ENCODE measurements around the gene GAB3. TPM values are rescaled to one million over a fixed set of nuclear protein-coding genes. Genes with fewer than 3 reads are reported as not detected.
"Not testable (repeated sequence)": the region's sequence is repeated elsewhere in the genome, so short reads cannot be mapped to it uniquely, and the experiment has no call there.

The GAB3 gene
- total and polyA plus RNA-seq, 2 of the 4 experiments (the other 2 are of a cell fraction), result 2.2 to 3.7 TPM

DNA sequence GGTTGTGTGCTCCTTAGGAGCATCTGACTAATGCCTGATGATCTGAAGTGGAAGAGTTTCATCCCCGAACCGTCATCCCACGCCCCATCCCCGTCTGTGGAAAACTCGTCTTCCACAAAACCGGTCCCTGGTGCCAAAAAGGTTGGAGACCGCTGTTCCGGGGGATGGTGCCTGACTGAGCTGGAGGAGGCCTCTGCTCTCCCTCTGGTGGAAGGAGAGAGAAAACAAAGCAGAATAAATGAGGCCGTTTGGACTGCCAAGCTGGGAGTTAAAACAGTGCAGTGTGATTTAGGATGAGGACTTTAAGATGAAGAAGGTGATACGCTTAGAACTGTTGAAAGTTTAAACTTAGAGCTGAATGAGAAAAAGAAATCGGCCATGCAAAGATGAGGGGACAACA is 117.2 kb downstream of the GAB3 start:
- H3K18ac ChIP-seq (ENCODE audit: low read depth, low read length); intact Hi-C loops (cut with micrococcal nuclease); H2AFZ ChIP-seq (replicated peaks; ENCODE audit: low read length, poor library complexity); H4K5ac ChIP-seq (ENCODE audit: low read depth, low read length); H3K36me3 ChIP-seq (ENCODE audit: control insufficient read depth, insufficient read depth, low read length); POLR2A ChIA-PET (ENCODE audit: unreplicated experiment); H3K9me1 ChIP-seq (ENCODE audit: insufficient read depth, low read length); H3K4me1 ChIP-seq (ENCODE audit: control insufficient read depth, insufficient read depth, low read length); H3K56ac ChIP-seq (ENCODE audit: extremely low read depth, insufficient read depth, low read length); H2BK15ac ChIP-seq (ENCODE audit: low read depth, low read length); H4K91ac ChIP-seq (ENCODE audit: insufficient read depth, low read depth, low read length); dilution Hi-C loops (cut with HindIII; ENCODE audit: low sequenced_read_pairs, unreplicated experiment); H3K9ac ChIP-seq (ENCODE audit: low read depth, low read length); in situ Hi-C loops (cut with MboI; ENCODE audit: low sequenced_read_pairs); H3K23ac ChIP-seq (ENCODE audit: low read depth, low read length); H2BK5ac ChIP-seq (ENCODE audit: low read depth, low read length, poor library complexity, severe bottlenecking); H3K4me2 ChIP-seq (ENCODE audit: low read depth, low read length); H4K20me1 ChIP-seq (ENCODE audit: insufficient read depth, low read length); CTCF ChIA-PET; H2BK20ac ChIP-seq (ENCODE audit: low read depth, low read length); H3K27me3 ChIP-seq (ENCODE audit: control insufficient read depth, insufficient read depth, low read length); H3K4me3 ChIP-seq (ENCODE audit: insufficient read depth, low read depth, low read length); H2BK120ac ChIP-seq (ENCODE audit: low read depth, low read length); H2AK5ac ChIP-seq (ENCODE audit: low read depth, low read length); BruUV-seq (replicated peaks); H2AK9ac ChIP-seq (replicated peaks; ENCODE audit: low read depth, low read length, poor library complexity); H3K79me1 ChIP-seq (ENCODE audit: low read depth in 1 of 2, low read length in 2 of 2); H4K8ac ChIP-seq (ENCODE audit: low read depth in 2 of 2, low read length in 2 of 2); DNase-seq; H3K4ac ChIP-seq (ENCODE audit: low read depth, low read length); H3K9me3 ChIP-seq (ENCODE audit: control insufficient read depth, insufficient read depth, low read length); H3K27ac ChIP-seq (ENCODE audit: insufficient read depth, low read length); H3K14ac ChIP-seq (replicated peaks; ENCODE audit: low read depth, low read length): not testable (repeated sequence)
- no CpG with 5 or more reads among the region's 11 CpGs for WGBS, 2 experiments (ENCODE audit: extremely low coverage in 2 of 2, insufficient read length in 1 of 2)
- 0 out of 2 replicates have a peak, but pooled peaks have one; percentile 48 for ATAC-seq (ENCODE audit: low read depth)

DNA sequence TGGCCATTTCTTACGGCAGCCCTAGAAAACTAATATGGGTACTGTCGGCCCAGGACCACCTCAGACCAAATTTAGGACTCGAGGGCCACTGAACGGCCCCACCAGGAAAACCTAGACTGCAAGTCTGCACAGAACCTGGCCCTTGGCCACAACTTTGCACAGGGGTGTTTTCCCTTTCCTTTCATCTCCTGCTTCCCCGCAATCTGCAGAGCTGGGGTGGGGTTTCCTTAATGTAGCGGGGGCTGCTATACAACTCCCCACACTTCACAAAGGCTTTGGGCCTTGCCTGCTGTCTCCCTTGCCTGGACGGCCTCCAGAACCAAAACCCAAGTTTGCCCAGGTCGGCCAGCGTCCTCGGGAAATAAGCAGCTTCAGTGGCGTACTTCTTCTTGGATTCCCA is 119.9 kb downstream of the GAB3 start:
- H3K36me3 ChIP-seq (ENCODE audit: control insufficient read depth, insufficient read depth, low read length); H3K14ac ChIP-seq (replicated peaks; ENCODE audit: low read depth, low read length); DNase-seq; H3K18ac ChIP-seq (ENCODE audit: low read depth, low read length); H2BK120ac ChIP-seq (ENCODE audit: low read depth, low read length); H4K8ac ChIP-seq (ENCODE audit: low read depth in 2 of 2, low read length in 2 of 2); H2AFZ ChIP-seq (replicated peaks; ENCODE audit: low read length, poor library complexity); H2BK5ac ChIP-seq (ENCODE audit: low read depth, low read length, poor library complexity, severe bottlenecking); H2AK5ac ChIP-seq (ENCODE audit: low read depth, low read length); H2BK15ac ChIP-seq (ENCODE audit: low read depth, low read length); intact Hi-C loops (cut with micrococcal nuclease); dilution Hi-C loops (cut with HindIII; ENCODE audit: low sequenced_read_pairs, unreplicated experiment); H4K5ac ChIP-seq (ENCODE audit: low read depth, low read length); H3K23ac ChIP-seq (ENCODE audit: low read depth, low read length); POLR2A ChIA-PET (ENCODE audit: unreplicated experiment); BruUV-seq (replicated peaks); ATAC-seq (ENCODE audit: low read depth); H3K4ac ChIP-seq (ENCODE audit: low read depth, low read length); H3K27me3 ChIP-seq (ENCODE audit: control insufficient read depth, insufficient read depth, low read length); H3K79me1 ChIP-seq (ENCODE audit: low read depth in 1 of 2, low read length in 2 of 2); H3K56ac ChIP-seq (ENCODE audit: extremely low read depth, insufficient read depth, low read length); H3K9ac ChIP-seq (ENCODE audit: low read depth, low read length); H3K4me1 ChIP-seq (ENCODE audit: control insufficient read depth, insufficient read depth, low read length); in situ Hi-C loops (cut with MboI; ENCODE audit: low sequenced_read_pairs); H3K9me1 ChIP-seq (ENCODE audit: insufficient read depth, low read length); H4K20me1 ChIP-seq (ENCODE audit: insufficient read depth, low read length); H3K9me3 ChIP-seq (ENCODE audit: control insufficient read depth, insufficient read depth, low read length); H3K27ac ChIP-seq (ENCODE audit: insufficient read depth, low read length); H2BK20ac ChIP-seq (ENCODE audit: low read depth, low read length); CTCF ChIA-PET; H3K4me2 ChIP-seq (ENCODE audit: low read depth, low read length); H3K4me3 ChIP-seq (ENCODE audit: insufficient read depth, low read depth, low read length); H4K91ac ChIP-seq (ENCODE audit: insufficient read depth, low read depth, low read length); H2AK9ac ChIP-seq (replicated peaks; ENCODE audit: low read depth, low read length, poor library complexity): not testable (repeated sequence)
- no CpG with 5 or more reads among the region's 11 CpGs for WGBS, 2 experiments (ENCODE audit: extremely low coverage in 2 of 2, insufficient read length in 1 of 2)
